ENCODE results near the gene CHCHD5. TPM values are rescaled to one million over a fixed set of nuclear protein-coding genes. Genes with fewer than 3 reads are reported as not detected.

CHCHD5 gene
- total RNA-seq, 2 donors from 2014 or later: 22.0 to 25.7 TPM

Other genes starting within 250 kb of the CHCHD5 start
- 10 to 100 TPM in 1 of 2 donors, 1 to 10 TPM in 1; 7.7 to 19.5 TPM for gene RGPD8, start 151.0 kb upstream of the CHCHD5 start, total RNA-seq
- gene TTL, start 102.5 kb upstream of the CHCHD5 start, total RNA-seq: 10 to 100 TPM; 21.0 to 37.0 TPM
- 10 to 100 TPM; 42.6 to 89.3 TPM for gene POLR1B, start 42.1 kb upstream of the CHCHD5 start, total RNA-seq
- 100 to 1,000 TPM; 125 to 168 TPM for gene SLC20A1, start 61.3 kb downstream of the CHCHD5 start, total RNA-seq
- not detected for gene NT5DC4, start 136.4 kb downstream of the CHCHD5 start, total RNA-seq
- gene CKAP2L, start 180.0 kb downstream of the CHCHD5 start, total RNA-seq: 10 to 100 TPM; 26.8 to 45.7 TPM
- 10 to 100 TPM in 1 of 2 donors, under 1 TPM in 1; 0.25 to 12.3 TPM for gene IL1A, start 199.9 kb downstream of the CHCHD5 start, total RNA-seq

All from natural killer cell treated with Interleukin-12 subunit alpha and Interleukin-12 subunit beta and Interleukin-15 and Interleukin-18, amount 100 ng/mL, for 72 hours (primary cell).